GM19099 (cell line): ENCODE results near the gene PHF23.

ENCODE experiments used
- POLR2A ChIP-seq: IDR thresholded peaks from 3 replicates; pipeline ENCODE4 v1.6.1; 2011; ENCODE audit warnings: low read depth; ENCODE audit not compliant: insufficient read length; ENCODE audit errors: extremely low read depth

Gene PHF23

DNA sequence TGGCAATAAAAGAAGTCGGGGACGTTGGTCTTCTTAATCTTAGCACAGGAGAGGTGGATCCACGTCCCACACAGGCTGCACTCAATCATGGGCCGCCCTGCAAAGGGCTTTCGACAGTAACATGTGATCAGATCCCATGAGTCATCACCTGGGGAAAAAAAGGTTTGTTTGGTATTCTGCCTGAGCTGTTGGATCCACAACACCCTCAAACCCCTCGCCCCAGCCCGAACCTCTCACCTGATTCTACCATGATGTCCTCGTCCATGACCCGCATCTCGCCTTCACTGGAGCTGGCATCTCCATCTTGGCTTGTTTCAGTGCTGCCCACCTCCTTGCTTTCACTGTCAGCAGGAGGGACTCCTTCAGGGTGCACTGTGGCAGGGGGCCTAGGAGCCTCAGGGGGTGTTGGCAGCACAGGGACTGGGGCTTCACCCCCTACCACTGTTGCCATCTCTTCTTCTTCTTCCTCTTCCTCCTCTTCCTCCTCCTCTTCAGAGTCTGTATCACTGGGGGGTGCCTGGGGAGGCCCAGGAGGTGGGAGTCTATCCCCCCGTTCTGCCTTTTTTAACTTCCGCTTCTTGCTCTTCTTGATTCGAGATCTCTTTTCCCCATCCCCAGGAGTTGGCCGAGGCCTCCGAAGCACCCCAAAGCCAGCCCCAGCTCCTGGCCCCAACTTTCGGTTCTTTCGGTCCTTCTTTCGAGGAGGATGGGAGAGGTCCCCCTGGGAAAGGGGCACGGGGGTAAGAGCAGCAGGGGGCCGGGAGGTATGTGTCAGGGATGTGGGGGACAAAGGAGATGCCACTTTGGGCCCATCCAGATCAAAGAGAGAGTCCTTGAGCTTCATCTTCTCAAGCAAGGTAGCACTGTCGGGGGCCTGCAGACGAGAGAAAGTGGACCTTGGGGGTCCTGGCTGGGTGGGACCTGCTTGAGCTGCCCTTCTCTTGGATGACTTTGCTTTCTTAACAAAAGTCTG lies 3.3 kb downstream of the PHF23 start:
- no peak for TF ChIP-seq POLR2A

DNA sequence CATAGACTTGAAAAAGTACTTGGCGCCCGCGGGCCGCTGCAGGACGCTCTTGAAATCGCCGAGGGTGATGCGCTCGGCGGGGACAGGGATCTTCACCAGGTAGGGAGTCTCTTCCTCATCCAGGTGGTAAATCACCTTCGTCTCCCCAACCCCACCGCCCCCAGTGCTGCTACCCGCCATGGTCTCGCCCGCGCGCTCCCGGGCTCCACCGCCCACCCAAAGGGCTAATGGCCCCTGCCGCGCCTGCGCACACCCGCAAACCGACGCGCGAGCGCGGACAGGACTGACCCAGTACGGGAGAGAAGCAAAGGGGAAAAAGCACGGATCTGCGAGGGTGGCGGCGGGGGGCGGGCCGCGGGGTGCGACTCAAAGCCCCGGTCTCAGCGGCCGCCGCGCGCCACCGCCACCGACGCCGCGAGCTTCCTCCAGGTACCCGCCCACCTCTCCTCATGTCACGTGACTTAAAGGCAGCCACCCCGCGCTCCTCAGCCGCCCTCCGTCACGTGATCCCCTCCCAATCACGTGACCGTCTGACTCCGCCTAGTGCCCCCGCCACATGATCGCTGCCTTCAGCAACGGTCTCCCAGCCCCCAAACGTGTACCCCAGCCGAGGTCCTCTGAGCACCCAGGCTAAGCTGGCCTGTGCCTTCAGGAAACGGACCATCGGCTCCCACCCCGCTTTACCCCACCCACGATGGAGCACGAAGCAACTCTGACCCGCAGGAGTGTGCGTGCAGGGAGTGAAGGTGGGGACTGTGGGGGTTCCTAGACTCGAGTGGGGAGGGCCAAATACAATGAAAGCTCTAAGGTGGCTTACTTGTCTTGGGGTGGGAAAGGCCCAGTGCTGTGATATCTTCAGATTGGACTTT lies 4.9 kb downstream of the PHF23 start, which contains the start of gene DVL2:
Gene DVL2 (minus strand): TSS at position 435 of the 869 bp plus-strand sequence. CDS start 255 bp downstream, at position 180.
- peak; percentile 79 for TF ChIP-seq POLR2A

DNA sequence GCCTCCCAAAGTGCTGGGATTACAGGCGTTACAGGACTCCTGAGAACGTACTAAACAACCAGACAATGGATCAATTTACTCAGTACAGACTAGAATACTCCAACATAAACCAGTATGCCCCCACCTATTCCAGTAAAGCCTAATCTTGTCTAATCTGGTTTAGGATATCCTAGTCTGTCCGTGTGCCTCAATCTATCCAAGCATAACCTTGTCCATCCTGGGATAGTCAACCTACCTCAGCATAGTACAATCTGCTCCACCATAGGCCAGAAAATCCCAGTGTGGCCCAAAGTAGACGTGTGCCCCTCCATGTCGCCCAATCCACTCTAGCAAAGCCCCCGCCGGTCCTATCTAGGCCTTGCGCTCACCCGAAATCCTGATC lies 5.6 kb downstream of the PHF23 start:
- TF ChIP-seq POLR2A: no peak

DNA sequence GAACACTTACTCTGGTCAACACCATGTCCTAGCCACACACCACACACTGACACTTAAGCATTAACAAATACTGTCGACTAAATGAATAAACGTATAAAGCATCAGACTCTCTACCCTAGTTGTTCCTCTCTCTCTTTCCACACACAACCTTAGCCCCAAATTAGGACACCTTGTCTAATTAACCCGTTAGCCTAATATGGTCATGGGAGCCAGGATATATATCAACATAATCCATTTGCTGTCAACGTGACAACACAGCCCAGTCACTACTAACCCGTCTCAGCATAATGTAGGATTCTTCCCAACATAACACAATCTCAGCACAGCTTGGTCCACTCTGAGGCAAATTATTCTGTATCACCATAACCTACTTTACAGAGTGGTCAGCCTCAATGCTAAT lies 7.1 kb downstream of the PHF23 start:
- no peak for TF ChIP-seq POLR2A

DNA sequence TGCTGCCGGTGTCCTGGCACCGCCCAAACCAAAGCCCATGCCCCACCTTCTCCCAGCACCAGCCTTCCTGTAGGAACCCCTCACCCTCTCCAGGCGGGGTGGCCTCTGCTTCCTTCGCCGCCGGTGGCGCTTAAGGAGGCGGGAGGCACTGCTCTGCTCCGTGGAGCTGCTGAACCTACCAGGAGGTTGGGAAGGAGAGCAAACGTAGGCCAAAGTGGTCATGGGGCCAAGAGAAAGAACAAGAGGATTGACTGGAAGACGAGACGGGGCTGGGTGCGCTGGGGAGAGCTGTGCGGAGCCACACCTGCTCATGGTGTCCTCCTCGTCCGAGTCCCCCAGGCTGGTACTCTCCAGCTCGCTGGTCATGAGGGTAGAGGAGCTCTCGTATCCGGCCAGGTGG lies 9.8 kb downstream of the PHF23 start:
- TF ChIP-seq POLR2A: no peak

DNA sequence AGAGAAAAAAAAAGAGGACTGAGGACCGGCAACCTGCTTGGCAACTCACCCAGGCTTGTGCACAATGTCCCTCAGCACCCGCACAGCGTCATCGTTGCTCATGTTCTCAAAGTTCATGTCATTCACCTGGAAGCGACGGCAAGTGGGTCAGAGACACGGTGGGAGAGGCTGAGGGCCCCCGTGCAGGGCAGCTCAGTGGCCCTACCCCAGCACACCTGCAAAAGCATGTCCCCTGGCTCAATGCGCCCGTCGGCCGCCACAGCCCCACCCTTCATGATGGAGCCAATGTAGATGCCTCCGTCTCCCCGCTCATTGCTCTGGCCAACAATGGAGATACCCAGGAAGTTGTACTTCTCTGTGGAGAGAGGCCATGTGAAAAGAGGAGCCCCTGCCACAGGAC lies 10.3 kb downstream of the PHF23 start:
- no peak for TF ChIP-seq POLR2A

DNA sequence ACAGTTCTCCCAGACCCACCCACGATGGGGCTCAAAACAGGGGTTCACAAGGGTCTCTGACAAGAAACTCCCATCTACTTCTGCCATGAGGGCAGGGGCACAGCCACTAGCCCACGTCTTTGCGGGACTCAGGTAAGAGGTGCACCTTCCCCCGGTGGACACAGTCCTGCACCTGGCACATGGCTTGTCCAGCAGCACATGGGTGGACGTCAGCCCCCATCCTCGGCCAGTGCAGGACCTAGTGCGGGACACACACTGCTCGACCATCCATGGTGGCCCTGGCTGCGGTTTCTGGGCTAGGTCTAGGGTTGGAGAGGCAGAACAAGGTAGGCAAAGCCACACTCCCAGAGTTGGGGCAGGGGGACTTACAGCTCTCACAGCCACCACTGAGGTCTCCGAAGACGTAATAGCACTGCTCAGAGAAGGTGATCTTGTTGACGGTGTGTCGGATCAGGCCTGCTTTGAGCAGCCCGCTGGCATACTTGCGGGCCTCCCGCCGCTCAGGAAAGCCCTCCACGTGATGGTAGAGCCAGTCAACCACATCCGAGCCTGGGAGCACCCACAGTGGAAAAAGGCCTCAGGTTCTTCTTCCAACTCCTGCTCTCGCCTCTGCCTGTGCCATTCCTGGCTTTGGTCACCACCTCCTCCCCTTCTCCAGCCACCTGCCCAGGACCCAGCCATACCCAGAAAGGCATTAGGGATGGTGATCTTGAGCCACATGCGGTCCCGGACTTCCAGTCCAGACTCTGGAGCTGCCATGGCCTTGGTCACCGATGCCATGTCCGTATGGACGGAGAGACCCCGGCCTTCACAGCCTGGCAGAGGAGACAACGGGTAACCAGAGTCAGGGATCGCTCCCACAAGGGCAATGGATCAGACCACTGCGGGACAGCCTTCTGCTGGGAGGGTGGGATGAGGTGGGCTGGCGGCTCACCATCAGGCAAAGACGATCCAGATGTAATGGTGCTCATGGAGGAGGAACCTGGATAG lies 12.2 kb downstream of the PHF23 start:
- TF ChIP-seq POLR2A: no peak

DNA sequence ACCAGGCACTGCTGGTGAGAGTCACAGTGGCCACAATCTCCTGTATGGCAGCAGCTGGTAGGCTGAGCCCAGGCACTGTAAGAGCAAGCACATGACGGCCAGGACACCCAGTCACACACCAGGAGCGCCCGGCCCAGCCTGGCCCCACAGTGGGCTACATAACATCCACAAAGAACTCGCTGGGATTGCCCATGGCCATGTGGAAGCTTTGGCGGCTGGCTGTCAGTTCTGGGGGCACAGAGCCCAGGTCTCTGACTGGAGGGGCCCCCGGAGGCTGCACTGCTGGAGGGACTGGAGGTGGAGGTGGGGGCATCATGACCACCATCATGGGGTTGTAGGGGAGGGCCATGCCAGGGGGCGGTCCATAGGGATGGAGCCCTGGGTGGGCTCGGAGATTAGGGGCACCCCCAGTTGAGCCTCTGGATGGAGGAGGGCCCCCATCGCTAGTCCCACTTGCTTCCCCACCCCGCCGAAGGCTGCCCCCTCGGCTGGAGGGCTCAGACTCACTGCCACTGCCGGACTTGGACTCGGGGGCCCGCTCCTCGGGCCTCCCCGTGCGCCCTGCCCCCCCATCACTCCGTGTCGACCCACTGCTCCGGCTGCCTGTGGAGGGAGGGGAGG lies 13.4 kb downstream of the PHF23 start:
- no peak for TF ChIP-seq POLR2A

DNA sequence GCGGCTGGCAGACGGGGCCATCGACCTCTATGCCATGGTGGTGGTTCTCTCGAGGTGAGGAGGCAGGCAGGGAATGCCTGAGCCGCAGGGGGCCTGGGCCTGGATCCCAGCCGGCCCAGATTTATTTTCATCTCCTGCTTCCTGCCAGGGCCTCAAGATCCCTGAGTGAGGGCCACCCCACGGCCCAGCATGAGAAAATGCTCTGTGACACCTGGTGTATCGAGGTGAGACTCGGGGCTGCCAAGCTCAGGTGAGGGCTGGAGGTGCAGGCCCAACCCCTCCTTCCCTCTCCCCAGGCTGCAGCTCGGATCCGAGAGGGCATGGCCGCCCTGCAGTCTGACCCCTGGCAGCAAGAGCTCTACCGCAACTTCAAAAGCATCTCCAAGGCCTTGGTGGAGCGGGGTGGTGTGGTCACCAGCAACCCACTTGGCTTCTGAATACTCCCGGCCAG lies 14.6 kb downstream of the PHF23 start:
- TF ChIP-seq POLR2A: no peak

DNA sequence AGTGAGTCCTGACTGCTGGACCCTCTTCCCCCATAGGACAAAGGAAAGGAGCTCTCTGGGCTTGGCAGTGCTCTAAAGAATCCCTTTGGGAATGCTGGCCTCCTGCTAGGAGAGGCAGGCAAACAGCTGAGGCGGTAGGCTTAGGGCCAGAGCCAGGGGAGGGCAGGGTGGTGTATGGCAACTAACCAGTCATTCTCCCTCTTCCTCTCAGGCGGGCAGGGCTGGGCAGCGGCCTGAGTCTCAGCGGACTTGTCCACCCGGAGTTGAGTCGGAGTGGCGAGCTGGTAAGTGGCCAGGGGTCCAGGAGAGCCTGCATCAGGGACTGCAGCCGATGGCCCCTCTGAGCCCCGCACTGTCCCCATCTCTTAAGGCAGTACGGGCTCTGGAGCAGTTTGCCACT lies 15.1 kb downstream of the PHF23 start:
- no peak for TF ChIP-seq POLR2A

DNA sequence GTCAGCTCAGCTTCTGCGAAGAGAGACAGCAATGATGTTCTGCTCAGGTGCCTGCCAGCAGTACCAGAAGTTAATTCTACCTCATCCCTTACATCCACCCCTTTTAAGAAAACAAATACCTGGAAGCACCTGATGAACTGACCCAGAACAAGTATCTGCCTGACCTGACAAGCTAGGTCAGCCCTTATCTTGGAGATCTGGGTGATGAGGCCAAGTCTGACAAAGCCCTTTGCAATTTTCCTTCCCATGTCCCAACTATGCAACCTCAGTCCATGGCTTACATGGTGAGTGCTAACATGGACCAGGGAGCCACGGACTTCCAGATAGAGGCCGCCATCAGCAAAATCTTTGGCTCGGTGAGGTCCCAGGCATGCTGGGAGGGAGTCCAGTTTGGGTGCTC lies 15.9 kb downstream of the PHF23 start:
- TF ChIP-seq POLR2A: no peak

DNA sequence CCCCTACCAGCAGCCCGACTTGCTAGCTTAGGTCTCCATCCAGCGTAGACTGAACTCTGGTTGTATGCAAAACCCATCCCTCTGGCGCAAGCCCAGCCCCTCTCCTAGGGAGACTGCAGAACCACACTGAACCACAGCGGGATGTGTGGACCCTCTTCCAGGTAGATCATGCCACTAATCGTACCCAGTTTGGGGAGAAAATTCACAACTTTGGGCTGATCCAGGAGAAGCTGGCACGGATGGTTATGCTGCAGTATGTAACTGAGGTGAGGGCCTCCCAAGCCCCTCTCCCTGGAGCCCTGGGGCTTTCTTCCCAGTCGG lies 16.3 kb downstream of the PHF23 start:
- TF ChIP-seq POLR2A: no peak

DNA sequence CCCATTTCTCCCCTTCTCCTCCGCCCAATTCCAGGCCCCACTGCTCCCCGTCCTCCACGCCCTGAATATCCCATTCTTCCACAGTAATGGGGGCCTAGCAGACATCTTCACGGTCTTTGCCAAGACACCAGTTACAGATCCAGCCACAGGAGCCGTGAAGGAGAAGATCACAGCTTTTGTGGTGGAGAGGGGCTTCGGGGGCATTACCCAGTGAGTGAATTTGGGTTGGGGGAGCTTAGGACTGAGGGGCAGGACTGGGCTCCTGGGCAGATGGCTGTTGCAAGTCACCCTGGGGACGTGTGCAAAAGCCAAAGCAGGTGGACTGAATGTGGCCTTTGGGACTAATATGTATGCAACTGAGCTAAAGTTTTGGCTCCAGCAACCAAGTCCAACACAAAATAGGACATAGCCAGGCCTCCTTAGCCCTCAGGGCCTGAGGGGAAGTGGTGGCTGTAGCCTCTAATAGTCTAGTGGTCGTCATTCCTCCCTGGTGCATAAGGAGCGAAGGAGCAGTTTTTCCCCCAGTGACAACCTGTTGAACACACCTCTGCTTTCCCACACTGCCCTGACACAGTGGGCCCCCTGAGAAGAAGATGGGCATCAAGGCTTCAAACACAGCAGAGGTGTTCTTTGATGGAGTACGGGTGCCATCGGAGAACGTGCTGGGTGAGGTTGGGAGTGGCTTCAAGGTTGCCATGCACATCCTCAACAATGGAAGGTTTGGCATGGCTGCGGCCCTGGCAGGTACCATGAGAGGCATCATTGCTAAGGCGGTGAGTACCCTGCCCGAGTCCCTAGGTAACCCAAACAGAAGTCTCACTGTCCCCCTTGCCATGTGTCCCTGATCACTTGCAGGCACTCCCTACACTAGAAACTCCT lies 16.9 kb downstream of the PHF23 start:
- TF ChIP-seq POLR2A: peak; percentile 24
